GM21390 (cell line): ENCODE results near the gene C16orf96.

Source experiments
- ATAC-seq: cut with Tn5 transposase; IDR thresholded peaks from one replicate; pipeline ENCODE4 v1.9.1; 2021; ENCODE audit not compliant: unreplicated experiment

The C16orf96 gene

DNA sequence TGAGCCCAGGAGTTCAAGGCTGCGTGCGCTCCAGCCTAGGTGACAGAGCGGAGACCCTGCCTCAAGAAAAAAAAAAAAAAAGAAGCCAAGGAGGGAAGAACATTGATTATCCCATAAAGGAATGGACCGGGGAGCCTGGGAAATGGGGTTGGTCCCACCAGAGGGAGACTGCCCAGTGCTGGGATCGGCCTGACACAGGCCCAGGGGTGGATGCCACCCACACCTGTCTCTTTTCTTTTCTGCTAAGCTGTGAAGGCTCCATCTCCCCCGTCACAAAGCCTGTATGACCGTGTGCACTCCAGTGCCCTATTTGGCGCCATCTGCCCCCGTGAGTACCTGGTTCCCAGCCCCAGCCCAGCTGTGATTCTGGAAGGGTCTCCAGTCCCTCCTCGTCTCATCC is 42.9 kb downstream of the C16orf96 start:
- ATAC-seq = no peak

DNA sequence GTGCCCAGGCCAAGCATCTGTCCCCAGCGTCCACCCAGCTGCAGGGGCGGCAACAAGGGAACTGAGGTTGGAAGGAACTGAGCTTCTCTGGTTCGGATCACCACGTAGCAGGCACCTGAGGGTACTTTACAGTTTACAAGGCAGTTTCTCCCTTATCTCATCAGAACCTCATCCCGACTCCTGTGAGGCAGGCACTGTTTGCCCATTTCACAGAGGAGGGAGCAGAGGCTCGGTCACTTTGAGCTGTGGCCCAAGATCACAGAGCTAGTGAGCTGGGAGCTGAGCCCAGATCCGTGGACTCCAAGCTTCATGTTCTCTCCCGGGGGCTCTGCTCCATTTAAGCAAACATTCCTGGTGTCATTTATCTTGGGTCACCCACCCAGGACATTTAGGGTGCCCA is 43.4 kb downstream of the C16orf96 start:
- ATAC-seq = no peak

DNA sequence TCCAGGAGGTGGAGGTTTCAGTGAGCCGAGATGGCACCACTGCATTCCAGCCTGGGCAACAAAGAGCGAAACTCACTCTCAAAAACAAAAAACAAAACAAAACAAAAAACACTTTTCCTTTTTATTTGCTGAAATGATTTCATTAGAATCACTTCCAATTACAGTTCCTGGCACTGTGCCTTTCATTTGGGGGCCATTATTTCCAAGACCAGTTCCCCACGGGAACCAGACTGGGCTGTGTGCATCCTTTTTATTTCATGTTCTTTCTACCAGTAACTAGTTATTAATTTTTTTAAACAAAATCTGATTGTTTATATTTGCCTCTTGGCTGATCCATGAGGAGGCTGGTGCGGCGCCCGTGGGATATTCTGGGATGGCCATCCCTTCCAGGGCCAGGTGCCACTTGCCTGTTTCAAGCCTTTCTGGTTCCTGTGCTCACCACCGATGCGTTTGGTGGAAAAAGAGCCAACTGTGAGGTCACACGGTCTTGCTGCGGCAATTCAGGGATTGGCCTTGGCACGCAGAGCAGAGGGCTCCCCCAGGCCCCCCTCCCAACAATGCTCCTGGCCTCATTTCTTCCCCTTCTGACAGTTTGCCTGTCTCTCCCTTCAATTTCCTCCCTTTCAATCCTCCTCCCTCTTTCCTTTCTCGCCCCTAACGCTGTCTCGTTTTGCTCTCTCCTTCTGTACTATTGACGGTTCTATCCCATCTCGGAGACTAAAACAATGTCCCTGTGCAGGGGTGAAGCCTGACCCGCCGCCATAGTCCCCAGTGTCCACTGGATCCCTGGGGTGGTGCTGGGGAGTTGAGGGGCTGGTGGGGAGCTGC is 45.1 kb downstream of the C16orf96 start:
- ATAC-seq = no peak

DNA sequence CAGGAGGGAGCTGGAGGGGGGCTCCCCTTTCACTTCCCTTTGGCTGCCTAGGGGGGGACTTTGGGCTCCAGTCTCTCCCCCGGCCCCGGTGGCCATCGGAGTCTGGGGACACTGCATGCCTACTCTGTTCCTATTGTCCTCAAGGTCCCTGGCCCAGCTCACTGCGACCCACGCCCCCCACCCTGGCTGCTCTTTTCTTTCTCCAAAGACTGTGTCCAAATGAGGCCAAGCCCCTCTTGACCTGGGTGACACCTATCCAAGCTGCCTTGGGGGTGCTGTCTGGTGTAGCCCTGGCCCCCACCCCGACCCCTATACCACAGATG is 45.7 kb downstream of the C16orf96 start:
- ATAC-seq = no peak

DNA sequence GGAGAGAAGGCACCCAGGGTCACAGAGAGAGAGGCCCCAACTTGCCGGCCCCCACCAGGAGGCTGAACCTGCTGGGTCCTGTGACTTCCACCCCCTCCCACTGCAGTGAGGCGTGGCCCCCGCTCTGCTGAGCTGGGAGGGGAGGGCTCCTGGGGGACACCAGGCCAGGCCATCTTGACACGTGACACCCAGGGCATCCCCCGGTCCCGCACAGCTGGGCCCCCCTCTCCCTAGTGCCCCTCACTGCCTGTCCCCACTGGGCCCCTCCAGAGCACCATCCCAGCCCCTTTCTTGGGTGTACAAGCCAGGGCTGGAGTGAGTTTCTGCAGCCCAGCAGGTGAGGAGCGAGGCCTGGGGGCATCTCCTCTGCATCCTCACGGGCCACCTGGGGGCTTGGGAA is 46.2 kb downstream of the C16orf96 start:
- no peak for ATAC-seq

DNA sequence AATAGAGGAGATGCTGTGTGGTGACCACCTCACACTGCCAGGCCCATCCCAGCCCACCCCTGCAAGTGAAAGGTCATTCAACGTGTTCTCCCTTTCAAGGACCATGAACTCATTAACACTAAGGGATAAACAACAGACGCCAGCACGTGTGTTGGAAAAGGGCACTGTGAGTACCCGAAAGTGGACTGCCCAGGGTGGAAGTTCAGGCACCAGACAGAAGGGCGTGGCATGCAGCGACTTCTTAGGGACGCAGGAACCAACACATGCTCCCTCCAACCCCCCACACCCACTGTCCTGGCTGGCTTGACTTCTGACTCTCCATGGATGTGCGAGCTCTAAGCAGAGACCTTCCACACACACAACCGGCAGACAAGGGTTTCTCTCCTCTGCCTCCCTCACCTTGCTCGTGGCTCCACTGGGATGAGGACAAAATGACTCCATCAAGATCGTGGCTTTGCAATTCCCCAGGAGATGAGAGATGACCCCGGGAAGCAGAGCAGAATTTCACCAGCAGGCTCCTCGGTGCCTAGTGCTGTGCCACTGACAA is 47.6 kb downstream of the C16orf96 start:
- ATAC-seq = no peak

DNA sequence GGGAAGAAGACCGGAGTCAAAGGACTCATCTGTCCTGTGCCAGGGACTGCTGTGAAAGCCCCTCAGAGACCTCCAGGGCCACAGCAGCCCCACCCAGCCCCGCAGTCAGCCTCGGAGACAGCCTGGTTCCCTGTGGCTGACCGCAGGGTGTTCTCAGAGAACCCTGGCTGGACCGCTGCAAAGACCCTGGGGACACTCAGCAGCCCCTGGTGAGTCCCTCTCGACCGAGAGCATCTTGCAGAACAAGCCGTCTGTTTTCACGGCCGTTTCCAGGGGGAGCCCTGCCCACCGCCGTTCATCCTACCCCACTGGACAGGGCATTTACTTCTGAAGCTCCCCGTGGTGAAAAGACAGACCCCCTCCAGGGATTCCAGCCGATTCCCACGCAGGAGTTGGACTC is 48.3 kb downstream of the C16orf96 start:
- no peak for ATAC-seq

DNA sequence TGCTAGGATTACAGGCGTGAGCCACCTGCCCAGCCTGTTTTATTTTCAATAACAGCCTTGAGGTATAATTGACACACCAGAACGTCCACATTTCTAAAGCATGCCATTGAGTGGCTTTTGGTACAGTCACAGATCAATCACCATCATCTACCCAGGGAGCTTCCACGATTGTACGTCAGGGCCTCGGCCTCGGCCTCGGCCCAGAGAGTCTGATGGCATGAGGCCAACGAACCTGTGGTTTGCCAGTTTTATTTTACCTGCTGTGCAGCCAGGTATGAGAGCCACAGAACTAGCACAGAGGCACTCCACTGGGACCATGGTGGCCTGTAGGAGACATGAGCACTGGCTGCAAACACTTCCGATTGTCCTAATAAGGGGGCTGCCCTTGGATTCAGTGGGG is 50.2 kb downstream of the C16orf96 start:
- ATAC-seq = no peak

DNA sequence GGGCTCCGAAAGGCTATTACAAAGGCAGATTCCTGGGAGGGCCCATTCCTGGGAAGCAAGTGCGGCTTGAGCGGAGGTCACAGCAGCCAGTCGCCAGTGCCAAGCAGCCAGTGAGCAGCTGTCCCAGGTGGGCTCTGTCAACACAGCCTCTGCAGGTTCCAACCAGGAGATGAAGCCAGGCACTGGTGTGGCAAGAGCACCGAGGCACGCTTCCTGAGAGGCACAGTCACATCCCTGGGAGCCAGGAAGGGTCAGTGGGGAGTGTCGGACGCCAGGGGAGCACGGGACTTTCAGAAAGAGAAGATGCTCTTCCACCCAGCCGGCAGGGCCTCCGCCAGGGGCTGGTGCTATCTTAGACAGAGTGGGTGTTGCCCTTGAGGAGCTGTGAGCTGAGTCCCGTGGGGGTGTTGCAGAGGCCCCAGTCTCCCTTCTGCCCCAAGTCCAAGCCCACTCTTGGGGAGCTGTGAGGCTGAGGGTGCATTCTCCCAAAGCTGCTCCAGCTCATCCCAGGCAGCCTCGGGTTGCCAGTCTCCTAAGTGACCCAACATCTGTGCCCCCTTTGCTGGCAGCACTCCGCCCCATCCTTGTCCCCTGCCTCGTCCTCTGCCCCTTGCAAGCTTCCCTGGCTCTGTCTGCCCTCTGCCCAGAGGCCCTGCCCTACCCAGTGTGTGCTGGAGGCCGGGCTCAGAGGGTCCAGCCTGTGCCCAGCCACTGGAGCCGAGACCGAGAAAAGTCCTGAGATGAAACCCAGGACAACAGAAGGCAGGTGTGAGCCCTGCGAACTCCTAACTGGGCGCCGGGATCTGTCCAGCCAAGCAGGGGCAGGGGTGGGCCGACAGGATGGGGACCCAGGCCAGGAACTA is 51.9 kb downstream of the C16orf96 start:
- no peak for ATAC-seq

DNA sequence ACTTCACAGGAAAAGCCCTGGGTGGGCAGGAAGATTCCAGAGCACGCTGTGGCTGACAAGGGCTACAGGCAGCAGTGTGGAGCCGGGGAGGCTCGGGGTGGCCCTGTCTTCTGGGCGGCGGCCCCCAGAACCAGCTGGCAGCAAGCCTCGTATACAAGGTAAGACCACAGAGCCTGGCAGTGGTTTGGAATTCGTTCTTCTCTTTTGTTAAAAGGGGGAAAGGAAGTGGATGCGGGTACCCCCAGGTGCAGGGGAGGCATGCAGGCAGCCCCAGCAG is 52.5 kb downstream of the C16orf96 start:
- no peak for ATAC-seq

DNA sequence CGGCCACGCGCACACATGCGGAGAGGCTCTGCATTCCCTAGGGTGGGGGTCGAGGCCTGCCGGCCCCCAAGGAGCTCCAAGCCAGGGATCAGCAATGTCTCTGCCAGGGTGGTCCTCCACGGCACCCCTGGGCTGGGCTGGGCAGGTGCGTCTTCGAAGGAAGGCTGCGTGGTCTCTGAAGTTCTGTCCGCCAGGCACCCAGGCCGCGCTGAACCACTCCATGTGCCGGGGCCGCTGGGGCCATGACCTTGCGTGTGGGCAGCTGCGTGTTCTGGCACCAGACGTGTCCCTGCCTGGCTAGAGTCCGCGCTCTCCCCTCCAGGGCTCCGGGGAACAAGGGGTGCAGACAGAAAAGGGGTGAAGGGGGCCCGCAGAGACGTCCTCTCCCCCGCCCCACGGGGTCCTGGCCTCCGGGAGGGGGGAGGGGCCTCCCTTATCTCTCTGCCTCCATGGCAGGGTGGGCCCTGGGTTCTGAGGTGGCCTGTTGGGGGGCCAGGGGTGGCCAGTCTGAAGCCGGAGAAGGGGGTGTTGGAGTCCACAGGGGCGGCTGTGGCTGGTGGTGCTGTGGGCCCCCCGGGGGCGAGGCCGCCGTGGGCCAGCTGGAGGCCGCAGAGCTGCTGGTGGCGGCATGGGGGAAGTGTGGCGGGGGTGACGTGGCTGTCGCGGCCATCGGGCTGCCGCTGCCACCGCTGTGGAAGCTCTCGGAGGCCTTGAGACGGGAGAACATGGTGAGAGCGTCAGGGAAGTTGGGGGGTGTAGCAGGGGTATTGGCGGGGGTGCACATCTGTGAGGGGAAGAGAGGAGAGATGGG is 53.3 kb downstream of the C16orf96 start:
- no peak for ATAC-seq

DNA sequence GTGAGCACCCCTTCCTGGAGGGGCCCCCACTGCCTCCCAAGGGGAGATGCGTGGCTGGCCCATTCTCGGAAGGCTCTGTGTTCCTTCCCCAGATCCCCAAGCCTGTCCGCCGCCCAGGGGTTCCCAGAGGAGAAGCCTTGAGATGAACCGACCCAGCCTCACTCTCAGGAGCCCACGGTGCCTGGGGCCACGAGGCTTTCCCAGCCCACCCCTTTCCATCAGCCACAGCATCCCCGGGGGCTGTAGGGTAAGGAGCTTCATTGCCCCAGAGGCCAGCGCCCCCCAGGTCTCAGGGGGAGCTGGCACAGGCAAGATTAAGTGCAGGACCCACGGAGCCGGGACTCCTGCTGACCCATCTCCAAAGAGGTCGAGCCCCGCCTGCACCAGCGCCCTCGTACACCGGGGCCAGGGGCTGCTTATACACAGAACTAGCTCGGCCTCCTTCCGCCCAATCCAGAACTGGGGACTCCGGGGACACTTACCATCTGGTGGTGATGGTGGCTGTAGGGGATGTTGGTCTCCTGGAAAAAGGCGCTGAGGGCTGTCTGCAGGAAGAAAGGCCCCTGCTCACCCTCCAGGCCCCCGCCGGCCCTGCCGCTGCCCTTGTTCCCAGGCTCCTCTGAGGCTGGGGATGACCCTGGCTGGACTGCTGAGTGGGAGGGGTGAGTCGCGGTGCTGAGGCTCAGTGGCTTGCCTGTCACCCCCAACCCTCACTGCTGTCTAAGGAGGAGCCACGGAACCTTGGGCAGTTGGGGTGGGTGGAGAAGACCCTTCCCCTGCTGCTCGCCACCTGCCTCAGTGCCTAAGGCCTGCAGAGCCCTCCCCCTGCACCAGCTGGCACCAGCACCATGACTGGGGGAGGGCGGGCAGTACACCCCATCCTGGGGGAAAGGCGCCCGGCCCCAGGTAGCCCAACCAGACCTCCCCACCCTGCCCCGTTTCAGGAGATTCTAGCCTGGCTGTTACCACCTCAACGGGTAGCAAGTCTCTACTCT is 54.2 kb downstream of the C16orf96 start:
- ATAC-seq = no peak

DNA sequence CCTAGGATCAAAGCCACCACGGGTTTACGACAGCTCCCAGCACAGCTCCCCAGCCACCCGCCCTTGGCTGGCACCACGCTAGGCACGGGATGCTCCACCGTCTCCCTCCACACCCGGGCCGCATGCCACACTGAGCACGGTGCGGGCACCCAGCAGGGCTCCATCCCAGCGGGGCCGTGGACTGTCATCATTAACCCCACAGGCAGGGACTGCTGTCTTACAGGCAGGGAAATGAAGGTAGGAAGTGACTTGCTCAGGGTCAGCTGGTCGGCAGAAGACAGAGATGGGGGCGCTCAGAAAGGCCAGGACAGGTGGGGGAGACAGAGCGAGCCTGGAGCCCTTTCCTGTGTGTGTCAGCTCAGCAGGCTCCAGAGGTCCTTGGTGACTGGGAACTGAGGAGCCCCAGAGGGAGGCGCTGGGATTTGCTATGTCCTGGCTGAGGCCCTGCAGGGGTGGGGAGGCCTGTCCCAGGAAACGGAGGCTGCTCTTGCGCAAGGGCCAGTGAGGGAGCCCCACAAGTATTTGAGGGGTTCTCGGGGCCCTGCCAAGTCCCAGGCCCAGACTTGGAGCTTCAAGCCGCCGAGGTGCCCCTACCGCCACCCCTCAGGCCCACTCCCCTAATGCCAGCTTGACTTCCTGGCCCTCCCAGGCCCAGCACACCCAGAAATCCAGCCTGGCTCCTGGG is 55.3 kb downstream of the C16orf96 start:
- no peak for ATAC-seq

DNA sequence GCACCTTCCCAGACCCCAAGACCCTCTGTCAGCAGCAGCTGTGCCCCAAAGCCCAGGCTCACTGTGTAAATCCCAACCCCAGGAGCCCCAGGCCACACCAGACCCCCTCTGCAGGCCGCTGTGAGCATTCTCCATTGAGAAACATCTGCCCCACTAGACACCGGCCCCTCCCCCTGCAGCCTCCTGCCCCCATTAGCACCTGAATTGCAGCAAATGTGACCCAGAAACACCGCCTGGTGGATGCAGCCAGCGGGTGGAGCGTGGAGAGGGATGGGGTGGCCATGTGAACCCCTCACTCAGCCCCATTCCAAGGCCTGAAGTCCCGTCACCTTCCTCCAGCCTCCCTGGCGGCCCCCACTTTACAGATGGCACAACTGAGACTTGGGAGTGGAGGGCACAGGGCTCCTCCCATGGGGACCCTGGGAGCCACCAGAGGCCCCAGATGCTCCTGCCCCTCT is 56.4 kb downstream of the C16orf96 start:
- no peak for ATAC-seq

DNA sequence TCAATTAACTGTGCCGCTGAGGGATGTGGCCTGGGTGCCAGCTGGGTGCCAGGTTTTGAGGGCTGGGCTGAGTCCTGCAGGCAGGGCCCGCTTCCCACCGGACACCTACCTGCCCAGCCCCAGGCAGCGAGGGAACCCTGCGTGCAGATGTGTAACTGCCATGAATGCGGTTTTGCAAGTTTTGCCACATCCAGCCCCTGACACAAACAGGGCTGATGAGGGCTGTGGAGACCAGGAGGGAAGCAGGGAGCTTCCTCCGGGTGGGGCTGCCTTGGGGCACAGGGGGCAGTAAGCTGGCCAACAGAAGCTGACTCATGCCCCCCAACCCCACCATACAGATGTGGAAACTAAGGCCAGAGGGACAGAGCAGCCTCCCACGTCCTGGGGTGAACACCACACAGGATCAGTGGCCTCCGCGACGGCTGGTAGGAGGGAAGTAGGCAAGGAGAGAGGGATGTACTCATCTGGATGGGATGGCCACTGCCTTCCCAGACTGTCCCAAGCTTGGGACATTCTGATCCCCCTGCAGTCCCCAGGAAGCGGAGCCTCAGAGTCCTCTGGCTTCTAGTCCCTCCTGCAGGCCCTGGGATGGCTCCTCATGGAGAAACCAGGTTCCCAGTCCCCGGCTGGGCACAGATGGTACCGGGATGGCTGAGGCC is 57.0 kb downstream of the C16orf96 start:
- no peak for ATAC-seq

DNA sequence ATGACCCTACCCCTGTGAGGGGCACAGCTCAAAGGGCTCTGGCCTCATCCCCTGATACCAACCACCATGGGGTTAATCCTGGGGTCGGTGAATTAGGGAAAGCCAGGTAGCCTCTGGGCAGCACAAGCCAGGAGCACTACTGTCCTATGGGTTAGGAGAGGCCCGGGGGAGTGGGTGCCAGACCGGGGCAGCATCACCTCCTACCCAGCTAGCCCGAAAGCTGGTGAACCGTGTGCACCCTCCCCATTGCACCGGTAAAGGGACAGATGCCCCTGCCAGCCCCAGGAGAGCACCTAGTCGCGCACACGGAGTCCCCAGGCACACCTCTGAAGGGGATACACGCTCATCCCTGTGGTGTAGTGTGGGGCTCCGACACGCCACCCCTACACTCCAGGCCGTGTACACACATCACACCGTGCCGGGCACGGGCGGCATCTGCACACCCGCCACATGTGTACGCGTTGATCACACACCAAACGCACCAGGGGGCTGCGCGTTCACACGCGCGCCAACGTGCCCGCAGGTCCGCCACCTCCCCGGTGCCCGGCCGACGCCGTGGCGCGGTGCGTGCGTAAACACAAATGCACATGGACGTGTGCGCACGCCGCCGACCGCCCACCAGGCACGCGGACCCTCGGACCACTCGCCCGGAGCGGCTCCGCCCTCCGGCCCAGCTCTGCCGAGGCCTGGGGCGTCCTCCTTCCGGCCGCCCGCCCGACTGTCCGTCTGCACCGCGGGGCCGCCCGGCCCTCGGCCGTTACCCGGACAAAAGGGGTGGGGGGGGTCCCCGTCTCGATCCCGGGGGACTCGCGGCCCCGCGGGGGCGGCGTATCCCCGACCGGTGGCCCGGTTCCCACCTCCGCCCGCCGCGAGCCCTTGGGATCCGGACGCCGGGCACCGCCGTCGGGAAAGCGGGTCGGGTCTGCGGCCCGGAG is 57.8 kb downstream of the C16orf96 start:
- no peak for ATAC-seq

DNA sequence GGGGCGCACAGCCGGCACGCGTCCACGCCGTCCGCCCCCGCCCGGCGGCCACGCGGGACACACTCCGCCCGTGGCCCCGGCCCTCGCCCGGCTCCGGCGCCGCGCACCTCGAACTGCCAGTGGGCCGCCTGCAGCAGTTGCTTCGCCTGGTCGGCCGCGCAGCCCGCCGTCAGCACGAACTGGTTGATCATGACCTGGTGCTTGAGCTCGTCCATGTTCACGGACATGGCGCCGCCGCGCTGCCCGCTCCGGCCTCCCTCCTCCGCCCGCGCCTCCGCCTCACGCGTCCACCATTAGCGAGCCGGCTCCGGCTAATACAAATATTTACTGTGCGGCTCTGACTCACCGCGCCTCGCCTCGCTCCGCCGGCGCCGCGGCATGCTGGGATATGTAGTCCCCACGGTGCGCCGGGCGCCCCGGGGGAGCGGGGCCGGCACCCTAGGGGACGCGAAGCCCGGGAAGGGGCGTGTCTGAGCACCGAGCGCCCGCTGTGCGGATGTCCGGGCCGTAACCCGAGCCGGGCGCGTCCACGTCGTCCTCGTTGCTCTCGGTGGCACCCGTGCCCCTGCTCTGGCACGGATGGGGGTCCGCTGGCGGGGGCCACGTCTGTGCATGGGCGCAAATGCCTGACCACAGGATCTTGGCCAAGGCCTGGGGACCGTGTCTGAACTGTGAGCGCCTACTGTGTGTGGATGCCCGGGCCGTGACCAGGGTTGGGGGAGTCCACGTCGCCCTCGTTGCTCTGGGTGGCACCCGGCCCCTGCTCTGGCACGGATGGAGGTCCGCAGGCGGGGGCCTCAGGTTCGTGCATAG is 58.6 kb downstream of the C16orf96 start, which contains the start of gene UBALD1:
Gene UBALD1 (minus strand): TSS at position 318 of the 813 bp plus-strand sequence. CDS start 91 bp downstream, at position 227.
- ATAC-seq = peak; percentile 52
